HuH-7 (cell line): ENCODE results near the gene RBBP5.

Experiments used
- DNase-seq: peaks from one replicate; pipeline ENCODE4 v3.0.0; 2011; ENCODE audit warnings: low spot score

RBBP5 gene

GRCh38 chr1:205129447-205130029 is 7.8 kb upstream of the RBBP5 start:
- no peak for DNase-seq

GRCh38 chr1:205128050-205128449 is 6.3 kb upstream of the RBBP5 start:
- DNase-seq: no peak

- DNase-seq: no peak
Observed at GRCh38 chr1:205127646-205128045, 5.9 kb upstream of the RBBP5 start.

- DNase-seq: no peak
Observed at GRCh38 chr1:205124726-205125125, 2.9 kb upstream of the RBBP5 start.

GRCh38 chr1:205122489-205122882 is 708 bp upstream of the RBBP5 start:
- no peak for DNase-seq

GRCh38 chr1:205118752-205119151 is 3.0 kb downstream of the RBBP5 start:
- no peak for DNase-seq

GRCh38 chr1:205111354-205111753 is 10.4 kb downstream of the RBBP5 start:
- DNase-seq: no peak

GRCh38 chr1:205109711-205110110 is 12.1 kb downstream of the RBBP5 start:
- no peak for DNase-seq

GRCh38 chr1:205109269-205109668 is 12.5 kb downstream of the RBBP5 start:
- no peak for DNase-seq

GRCh38 chr1:205108464-205108863 is 13.3 kb downstream of the RBBP5 start:
- DNase-seq: no peak

GRCh38 chr1:205107327-205107726 is 14.5 kb downstream of the RBBP5 start:
- no peak for DNase-seq

- no peak for DNase-seq
Observed at GRCh38 chr1:205102404-205102803, 19.4 kb downstream of the RBBP5 start.

GRCh38 chr1:205098242-205098641 is 23.5 kb downstream of the RBBP5 start:
- DNase-seq: no peak

GRCh38 chr1:205095422-205095821 is 26.4 kb downstream of the RBBP5 start:
- no peak for DNase-seq

GRCh38 chr1:205091043-205091740 is 30.6 kb downstream of the RBBP5 start:
- DNase-seq: no peak

GRCh38 chr1:205088341-205088740 is 33.4 kb downstream of the RBBP5 start:
- no peak for DNase-seq

- DNase-seq: no peak
Observed at GRCh38 chr1:205084360-205084759, 37.4 kb downstream of the RBBP5 start, which contains the start of gene TMEM81. TSS of gene TMEM81 (minus strand) at chr1:205084460. CDS start at chr1:205084320, 140 bp downstream.

- no peak for DNase-seq
Observed at GRCh38 chr1:205082431-205082830, 39.3 kb downstream of the RBBP5 start.

GRCh38 chr1:205077934-205078311 is 43.9 kb downstream of the RBBP5 start:
- DNase-seq: no peak

- DNase-seq: no peak
Observed at GRCh38 chr1:205077158-205077933, 44.4 kb downstream of the RBBP5 start.

GRCh38 chr1:205076245-205076761 is 45.5 kb downstream of the RBBP5 start:
- no peak for DNase-seq

- DNase-seq: no peak
Observed at GRCh38 chr1:205075642-205076155, 46.1 kb downstream of the RBBP5 start.

- no peak for DNase-seq
Observed at GRCh38 chr1:205074513-205074912, 47.3 kb downstream of the RBBP5 start.
